ENCODE data around the gene LGI4. TPM values are rescaled to one million over a fixed set of nuclear protein-coding genes. Genes with fewer than 3 reads are reported as not detected.

Gene LGI4
- total RNA-seq, 1 experiment from 2014 or later = 3.2 TPM

DNA sequence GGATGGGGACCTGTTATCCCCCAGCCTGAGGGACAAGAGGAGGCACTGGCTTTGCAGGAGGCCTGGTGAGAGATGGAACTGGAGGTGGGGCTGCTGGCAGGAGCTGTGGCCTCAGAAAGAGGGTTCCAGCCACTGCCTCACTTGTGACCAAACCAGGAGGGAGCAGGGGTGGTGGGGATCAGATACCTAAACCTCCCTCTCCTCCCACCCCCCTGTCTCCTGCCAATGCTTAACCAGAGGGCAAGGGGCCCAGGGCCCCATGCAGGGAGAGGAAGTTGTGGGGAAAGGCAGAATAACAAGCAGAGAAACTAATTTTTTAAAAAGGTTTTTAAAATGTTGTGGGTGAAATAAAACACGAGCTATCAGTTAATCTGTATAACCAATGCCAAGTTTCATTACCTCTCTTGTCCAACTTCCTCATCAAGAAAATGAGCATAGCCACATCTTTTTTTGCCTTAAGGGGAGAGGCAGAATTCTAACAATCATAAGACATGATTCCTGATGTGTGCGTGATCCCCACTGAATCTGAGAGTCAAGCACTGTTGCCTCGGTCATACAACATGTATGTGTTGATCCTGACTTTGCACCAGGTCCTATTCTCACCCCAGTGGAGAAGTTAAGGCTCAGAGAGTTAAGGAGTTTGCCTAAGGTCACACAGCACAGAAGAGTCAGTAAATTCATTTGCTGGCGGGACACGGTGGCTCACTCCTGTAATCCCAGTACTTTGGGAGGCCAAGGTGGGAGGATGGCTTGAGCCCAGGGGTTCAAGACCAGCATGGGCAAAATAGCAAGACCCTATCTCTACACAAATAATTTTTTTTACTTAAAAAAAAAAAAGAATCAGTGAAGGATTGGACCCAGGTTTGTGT is 32.6 kb upstream of the LGI4 start:
- peaks cover 3% of the 10 kb centered on the region for H4K20me1 ChIP-seq (ENCODE audit: control insufficient read depth, insufficient read depth, insufficient read length)
- no peak overlapping the region for H3K27ac Mint-ChIP-seq

More for the DNA sequence above, 32.6 kb upstream of the LGI4 start:
- Histone ChIP-seq H3K4me1 (ENCODE audit: insufficient read depth, low read length) (no peaks in the 10 kb centered on the region), H3K27me3 (ENCODE audit: insufficient read depth, low read length) (no peaks in the 10 kb centered on the region), H3K27ac (ENCODE audit: insufficient read length, low read depth, low read length) (no peak overlapping the region), H3K14ac (ENCODE audit: insufficient read depth, low read length) (no peak overlapping the region), H2BK15ac (ENCODE audit: low read depth, low read length) (no peak overlapping the region), H3K4ac (ENCODE audit: low read depth, low read length) (no peak overlapping the region), H3K9me3 (ENCODE audit: control insufficient read depth, low read depth, low read length) (peaks cover 7% of the 10 kb centered on the region), H3K23me2 (ENCODE audit: insufficient read length, low read depth, low read length, poor library complexity, severe bottlenecking) (no peaks in the 10 kb centered on the region), H2BK120ac (ENCODE audit: low read depth, low read length, poor library complexity, severe bottlenecking) (no peak overlapping the region), H2BK12ac (ENCODE audit: insufficient read length, low read depth, low read length) (no peak overlapping the region), H3T11ph (ENCODE audit: low read length) (no peak overlapping the region), H3K56ac (ENCODE audit: insufficient read length, low read depth, low read length) (no peak overlapping the region), H2BK20ac (ENCODE audit: low read depth, low read length, poor library complexity, severe bottlenecking) (no peak overlapping the region), H4K5ac (ENCODE audit: insufficient read length, low read depth, low read length) (no peak overlapping the region), H4K8ac (replicated peaks; ENCODE audit: insufficient read length, low read depth, low read length) (no peak overlapping the region), H3K79me2 (ENCODE audit: insufficient read depth, low read length) (no peaks in the 10 kb centered on the region), H3K4me2 (ENCODE audit: insufficient read depth, insufficient read length, low read length) (no peak overlapping the region), H2AFZ (ENCODE audit: low read length) (no peak overlapping the region), H4K91ac (ENCODE audit: insufficient read length, low read depth, low read length) (no peak overlapping the region), H2BK5ac (ENCODE audit: insufficient read length, low read length) (no peak overlapping the region), H3K9ac (ENCODE audit: extremely low read depth, insufficient read length, low read length) (no peak overlapping the region), H3K79me1 (ENCODE audit: insufficient read depth, low read depth, low read length, poor library complexity, severe bottlenecking) (no peaks in the 10 kb centered on the region), H2AK5ac (ENCODE audit: insufficient read length, low read length) (no peak overlapping the region), H3K18ac (ENCODE audit: insufficient read length, low read depth, low read length) (no peak overlapping the region), H3K23ac (ENCODE audit: insufficient read length, low read depth, low read length) (no peak overlapping the region)
- Mint-ChIP-seq H3K4me3 (no peak overlapping the region), H3K27me3 (ENCODE audit: low read depth) (no peaks in the 10 kb centered on the region), H3K36me3 (ENCODE audit: insufficient read depth in 1 of 3, low read depth in 3 of 3) (peaks cover 66 to 78% (median 76%) of the 10 kb centered on the region in 3 experiments), H3K4me1 (no peaks in the 10 kb centered on the region), H3K9me3 (peaks cover 12 to 20% of the 10 kb centered on the region in 2 experiments)
- DNase-seq = peak; percentile 10
- no CpG with 5 or more reads among the region's 5 CpGs for WGBS (ENCODE audit: extremely low coverage, insufficient read length, low lambda C conversion rate)
- TF ChIP-seq, protein P1, sequence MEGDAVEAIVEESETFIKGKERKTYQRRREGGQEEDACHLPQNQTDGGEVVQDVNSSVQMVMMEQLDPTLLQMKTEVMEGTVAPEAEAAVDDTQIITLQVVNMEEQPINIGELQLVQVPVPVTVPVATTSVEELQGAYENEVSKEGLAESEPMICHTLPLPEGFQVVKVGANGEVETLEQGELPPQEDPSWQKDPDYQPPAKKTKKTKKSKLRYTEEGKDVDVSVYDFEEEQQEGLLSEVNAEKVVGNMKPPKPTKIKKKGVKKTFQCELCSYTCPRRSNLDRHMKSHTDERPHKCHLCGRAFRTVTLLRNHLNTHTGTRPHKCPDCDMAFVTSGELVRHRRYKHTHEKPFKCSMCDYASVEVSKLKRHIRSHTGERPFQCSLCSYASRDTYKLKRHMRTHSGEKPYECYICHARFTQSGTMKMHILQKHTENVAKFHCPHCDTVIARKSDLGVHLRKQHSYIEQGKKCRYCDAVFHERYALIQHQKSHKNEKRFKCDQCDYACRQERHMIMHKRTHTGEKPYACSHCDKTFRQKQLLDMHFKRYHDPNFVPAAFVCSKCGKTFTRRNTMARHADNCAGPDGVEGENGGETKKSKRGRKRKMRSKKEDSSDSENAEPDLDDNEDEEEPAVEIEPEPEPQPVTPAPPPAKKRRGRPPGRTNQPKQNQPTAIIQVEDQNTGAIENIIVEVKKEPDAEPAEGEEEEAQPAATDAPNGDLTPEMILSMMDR (conservative IDR thresholded peaks at IDR 0.05) = no peak
